ENCODE results near the gene DECR2.

DNA sequence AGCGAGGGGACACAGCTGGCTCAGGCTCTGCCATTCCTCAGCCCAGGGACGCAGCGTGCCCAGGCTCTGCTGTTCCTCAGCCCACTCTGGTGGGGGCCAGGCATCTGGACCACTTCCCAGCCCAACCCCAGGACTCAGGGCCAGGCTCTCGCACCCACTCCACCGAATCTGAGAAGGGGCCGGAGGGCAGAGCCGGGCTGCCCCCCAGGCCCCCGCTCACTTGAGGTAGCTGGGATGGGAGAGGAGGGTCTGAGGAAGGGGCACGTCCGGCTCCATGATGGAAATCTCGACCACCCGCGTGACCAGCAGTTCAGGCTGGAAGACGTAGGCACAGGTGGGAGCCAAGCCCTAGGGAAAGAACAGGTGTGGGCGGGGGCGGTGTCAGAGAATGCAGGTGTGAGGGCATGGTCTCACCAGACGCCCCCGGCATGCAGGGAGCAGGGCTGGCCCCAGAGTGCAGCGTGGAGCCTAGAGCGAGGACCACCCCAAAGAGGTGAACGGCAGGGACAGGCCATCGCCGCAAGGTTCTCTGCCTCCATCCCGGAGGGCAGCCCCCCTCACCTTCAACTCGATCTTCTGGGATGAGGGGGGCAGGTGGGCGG is 24.8 kb upstream of the DECR2 start:
- TF ChIP-seq, protein P1, sequence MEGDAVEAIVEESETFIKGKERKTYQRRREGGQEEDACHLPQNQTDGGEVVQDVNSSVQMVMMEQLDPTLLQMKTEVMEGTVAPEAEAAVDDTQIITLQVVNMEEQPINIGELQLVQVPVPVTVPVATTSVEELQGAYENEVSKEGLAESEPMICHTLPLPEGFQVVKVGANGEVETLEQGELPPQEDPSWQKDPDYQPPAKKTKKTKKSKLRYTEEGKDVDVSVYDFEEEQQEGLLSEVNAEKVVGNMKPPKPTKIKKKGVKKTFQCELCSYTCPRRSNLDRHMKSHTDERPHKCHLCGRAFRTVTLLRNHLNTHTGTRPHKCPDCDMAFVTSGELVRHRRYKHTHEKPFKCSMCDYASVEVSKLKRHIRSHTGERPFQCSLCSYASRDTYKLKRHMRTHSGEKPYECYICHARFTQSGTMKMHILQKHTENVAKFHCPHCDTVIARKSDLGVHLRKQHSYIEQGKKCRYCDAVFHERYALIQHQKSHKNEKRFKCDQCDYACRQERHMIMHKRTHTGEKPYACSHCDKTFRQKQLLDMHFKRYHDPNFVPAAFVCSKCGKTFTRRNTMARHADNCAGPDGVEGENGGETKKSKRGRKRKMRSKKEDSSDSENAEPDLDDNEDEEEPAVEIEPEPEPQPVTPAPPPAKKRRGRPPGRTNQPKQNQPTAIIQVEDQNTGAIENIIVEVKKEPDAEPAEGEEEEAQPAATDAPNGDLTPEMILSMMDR (IDR thresholded peaks at IDR 0.05), result no peak
- no peak for TF ChIP-seq POLR2A (IDR thresholded peaks at IDR 0.05)

Measured in adrenal gland (tissue), 5 donors.